ENCODE data around the gene IL25.

The IL25 gene

GRCh38 chr14:23326491-23327332 is 45.9 kb upstream of the IL25 start:
- H2AFZ ChIP-seq: no peak overlapping the region
- H3K27me3 ChIP-seq (ENCODE audit: control insufficient read depth, insufficient read depth, low read length): no peaks in the 10 kb centered on the region
- H3K79me2 ChIP-seq: peaks cover 7% of the 10 kb centered on the region
- H3K4me3 ChIP-seq (ENCODE audit: low read depth, low read length): no peak overlapping the region
- H3K9ac ChIP-seq: no peak overlapping the region
- no peak for TF ChIP-seq CTCF (IDR thresholded peaks at IDR 0.05)
- no peak overlapping the region for H3K27ac ChIP-seq
- H3K4me1 ChIP-seq: peaks cover 7% of the 10 kb centered on the region
- H3K4me2 ChIP-seq (ENCODE audit: low read length): no peak overlapping the region
- H3K9me3 ChIP-seq (ENCODE audit: control insufficient read depth, low read length): no peaks in the 10 kb centered on the region
- H3K36me3 ChIP-seq (ENCODE audit: control insufficient read depth, insufficient read depth, low read length): no peaks in the 10 kb centered on the region

GRCh38 chr14:23327947-23328744 is 44.5 kb upstream of the IL25 start:
- Histone ChIP-seq H3K4me1 (peaks cover 2% of the 10 kb centered on the region), H3K9me3 (ENCODE audit: control insufficient read depth, low read length) (no peaks in the 10 kb centered on the region)

GRCh38 chr14:23335623-23336022 is 37.0 kb upstream of the IL25 start:
- H3K4me2 ChIP-seq (ENCODE audit: low read length): no peak overlapping the region
- TF ChIP-seq CTCF (IDR thresholded peaks at IDR 0.05): no peak
- no peaks in the 10 kb centered on the region for H3K4me1 ChIP-seq
- no peak overlapping the region for H3K4me3 ChIP-seq (ENCODE audit: low read depth, low read length)
- H2AFZ ChIP-seq: no peak overlapping the region
- H3K27ac ChIP-seq: no peak overlapping the region
- no peak overlapping the region for H3K9ac ChIP-seq
- no peaks in the 10 kb centered on the region for H3K9me3 ChIP-seq (ENCODE audit: control insufficient read depth, low read length)
- H3K36me3 ChIP-seq (ENCODE audit: control insufficient read depth, insufficient read depth, low read length): no peaks in the 10 kb centered on the region
- no peaks in the 10 kb centered on the region for H3K27me3 ChIP-seq (ENCODE audit: control insufficient read depth, insufficient read depth, low read length)
- H3K79me2 ChIP-seq: no peaks in the 10 kb centered on the region

More at GRCh38 chr14:23327947-23328744, 44.5 kb upstream of the IL25 start:
- H3K27ac ChIP-seq: no peak overlapping the region
- no peaks in the 10 kb centered on the region for H3K27me3 ChIP-seq (ENCODE audit: control insufficient read depth, insufficient read depth, low read length)
- no peaks in the 10 kb centered on the region for H3K36me3 ChIP-seq (ENCODE audit: control insufficient read depth, insufficient read depth, low read length)
- H3K9ac ChIP-seq: no peak overlapping the region
- H3K4me2 ChIP-seq (ENCODE audit: low read length): no peak overlapping the region
- H3K79me2 ChIP-seq: peaks cover under 1% of the 10 kb centered on the region
- peak; percentile 92 for TF ChIP-seq CTCF (IDR thresholded peaks at IDR 0.05)
- H2AFZ ChIP-seq: no peak overlapping the region
- H3K4me3 ChIP-seq (ENCODE audit: low read depth, low read length): peak overlapping the region; percentile 31

GRCh38 chr14:23339506-23340268 is 32.9 kb upstream of the IL25 start:
- no peak overlapping the region for H3K4me2 ChIP-seq (ENCODE audit: low read length)
- H3K4me1 ChIP-seq: no peaks in the 10 kb centered on the region
- H3K36me3 ChIP-seq (ENCODE audit: control insufficient read depth, insufficient read depth, low read length): no peaks in the 10 kb centered on the region
- no peaks in the 10 kb centered on the region for H3K79me2 ChIP-seq
- H3K27me3 ChIP-seq (ENCODE audit: control insufficient read depth, insufficient read depth, low read length): no peaks in the 10 kb centered on the region
- H3K27ac ChIP-seq: no peak overlapping the region
- no peak overlapping the region for H3K9ac ChIP-seq
- no peak for TF ChIP-seq CTCF (IDR thresholded peaks at IDR 0.05)
- no peak overlapping the region for H2AFZ ChIP-seq
- no peaks in the 10 kb centered on the region for H3K9me3 ChIP-seq (ENCODE audit: control insufficient read depth, low read length)
- H3K4me3 ChIP-seq (ENCODE audit: low read depth, low read length): no peak overlapping the region

Data from parathyroid adenoma (tissue), 2 donors.